Natural killer cell (primary cell): ENCODE measurements around the gene GGPS1. TPM values are rescaled to one million over a fixed set of nuclear protein-coding genes. Genes with fewer than 3 reads are reported as not detected.

Source experiments
- ATAC-seq, 3 donors: fragments of 150-1000 bp in 2 of 3; fragments of 200-7000 bp in 1 of 3; cut with Tn5 transposase; 1 replicate in 1 of 3; 2 replicates in 2 of 3; pipeline ENCODE4 v1.10.0; 2021; ENCODE audit warnings: mild to moderate bottlenecking in 2 of 3, moderate library complexity in 2 of 3
- DNase-seq, 2 donors: peaks; one replicate each; pipeline versions ENCODE4 v3.0.0 to v3.0.0-alpha.2; 2013 to 2021; ENCODE audit warnings: mixed read lengths in 1 of 2
- H3K27ac ChIP-seq: one replicate; pipeline ENCODE4 v1.5.1; 2013; ENCODE audit warnings: mild to moderate bottlenecking, low read length
- H3K27me3 ChIP-seq: one replicate; pipeline ENCODE4 v1.6.1; 2013; ENCODE audit warnings: low read length; ENCODE audit not compliant: control insufficient read depth, insufficient read depth
- H3K36me3 ChIP-seq: one replicate; pipeline ENCODE4 v1.6.1; 2013; ENCODE audit warnings: low read length; ENCODE audit not compliant: control insufficient read depth, insufficient read depth
- H3K4me1 ChIP-seq: one replicate; pipeline ENCODE4 v1.6.1; 2013; ENCODE audit warnings: low read length; ENCODE audit not compliant: control insufficient read depth, insufficient read depth
- H3K4me3 ChIP-seq: one replicate; pipeline ENCODE4 v1.5.1; 2013; ENCODE audit warnings: low read length
- H3K9me3 ChIP-seq: one replicate; pipeline ENCODE4 v1.6.1; 2013; ENCODE audit warnings: low read length; ENCODE audit not compliant: control insufficient read depth, insufficient read depth
- H3K27ac Mint-ChIP-seq, 2 donors: one replicate each; pipeline ENCODE4 v1.8.0; 2022; ENCODE audit warnings: mild to moderate bottlenecking in 2 of 2, mixed read lengths in 2 of 2, moderate library complexity in 1 of 2
- H3K27me3 Mint-ChIP-seq, 2 donors: one replicate each; pipeline ENCODE4 v1.8.0; 2022; ENCODE audit warnings: low read depth in 2 of 2, mixed read lengths in 2 of 2
- H3K36me3 Mint-ChIP-seq: one replicate; pipeline ENCODE4 v1.8.0; 2022; ENCODE audit warnings: mixed read lengths
- H3K4me1 Mint-ChIP-seq, 2 donors: one replicate each; pipeline ENCODE4 v1.8.0; 2022; ENCODE audit warnings: mixed read lengths in 2 of 2
- H3K4me3 Mint-ChIP-seq: one replicate; pipeline ENCODE4 v1.8.0; 2022; ENCODE audit warnings: mild to moderate bottlenecking, moderate library complexity, mixed read lengths
- H3K9me3 Mint-ChIP-seq, 2 donors: one replicate each; pipeline ENCODE4 v1.8.0; 2022; ENCODE audit warnings: mixed read lengths in 2 of 2
- WGBS: methylation state at CpG from one replicate; pipeline ENCODE4 v1.1.7; 2013; ENCODE audit warnings: missing lambda C conversion rate; ENCODE audit not compliant: insufficient coverage; 5-methylcytosine and 5-hydroxymethylcytosine counted together
- intact Hi-C: fragments of 100-400 bp; cut with micrococcal nuclease; formaldehyde crosslinking; loops from one replicate; pipeline ENCODE4 v1.14.2; 2022
- total RNA-seq, 4 donors: library from RNA; stranded (reverse); fragments of 120-200 nt in 1 of 4; gene quantifications; one replicate each; pipeline versions ENCODE4 v1.2.3 to v1.2.4, GENCODE V29; 2013 to 2022
- TF ChIP-seq, protein P1 (sequence below): fragments of 200-600 bp; IDR thresholded peaks from one replicate; pipeline ENCODE4 v1.8.0; 2022; ENCODE audit warnings: antibody characterized with exemption

The GGPS1 gene
- total RNA-seq, 3 donors from 2014 or later (not counting 1 experiment from before 2014, with no cell fraction given) = 18.7 to 26.0 (median 23.9) TPM

DNA sequence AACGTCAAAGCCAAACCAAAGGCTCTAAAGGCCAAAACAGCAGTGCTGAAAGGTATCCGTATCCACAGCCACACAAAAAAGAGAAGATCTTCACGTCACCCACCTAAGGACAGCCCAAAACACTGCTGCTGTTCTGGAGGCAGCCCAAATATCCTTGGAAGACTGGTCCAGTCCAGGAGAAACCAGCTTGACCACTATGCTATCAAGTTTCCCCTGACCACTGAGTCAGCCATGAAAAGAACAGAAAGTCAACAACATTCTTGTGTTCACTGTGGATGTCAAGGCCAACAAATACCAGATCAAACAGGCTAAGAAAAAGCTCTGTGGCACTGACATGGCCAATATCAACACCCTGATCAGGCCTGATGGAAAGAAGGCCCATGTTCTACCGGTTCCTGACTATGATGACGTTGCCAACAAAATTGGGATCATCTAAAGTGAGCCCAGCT, 32.4 kb upstream of the GGPS1 start:
- Histone ChIP-seq H3K4me1 (peaks cover 39% of the 10 kb centered on the region), H3K36me3 (no peaks in the 10 kb centered on the region), H3K4me3 (no peak overlapping the region), H3K27ac (peak overlapping the region; percentile 88), H3K27me3 (no peaks in the 10 kb centered on the region), H3K9me3 (peaks cover 10% of the 10 kb centered on the region)
- ATAC-seq (no peak), DNase-seq (no peak)
- Mint-ChIP-seq H3K4me1 (peaks cover 56% of the 10 kb centered on the region in 2 donors), H3K4me3 (peak overlapping the region; percentile 43), H3K36me3 (no peaks in the 10 kb centered on the region), H3K9me3 (peaks cover 0 to 4% of the 10 kb centered on the region in 2 donors), H3K27ac (peak overlapping the region; percentile 83 to 90), H3K27me3 (no peaks in the 10 kb centered on the region)
- 94% methylated on average over 5 of the region's 5 CpGs for WGBS
- intact Hi-C loops = no loop called here
- TF ChIP-seq, protein P1, sequence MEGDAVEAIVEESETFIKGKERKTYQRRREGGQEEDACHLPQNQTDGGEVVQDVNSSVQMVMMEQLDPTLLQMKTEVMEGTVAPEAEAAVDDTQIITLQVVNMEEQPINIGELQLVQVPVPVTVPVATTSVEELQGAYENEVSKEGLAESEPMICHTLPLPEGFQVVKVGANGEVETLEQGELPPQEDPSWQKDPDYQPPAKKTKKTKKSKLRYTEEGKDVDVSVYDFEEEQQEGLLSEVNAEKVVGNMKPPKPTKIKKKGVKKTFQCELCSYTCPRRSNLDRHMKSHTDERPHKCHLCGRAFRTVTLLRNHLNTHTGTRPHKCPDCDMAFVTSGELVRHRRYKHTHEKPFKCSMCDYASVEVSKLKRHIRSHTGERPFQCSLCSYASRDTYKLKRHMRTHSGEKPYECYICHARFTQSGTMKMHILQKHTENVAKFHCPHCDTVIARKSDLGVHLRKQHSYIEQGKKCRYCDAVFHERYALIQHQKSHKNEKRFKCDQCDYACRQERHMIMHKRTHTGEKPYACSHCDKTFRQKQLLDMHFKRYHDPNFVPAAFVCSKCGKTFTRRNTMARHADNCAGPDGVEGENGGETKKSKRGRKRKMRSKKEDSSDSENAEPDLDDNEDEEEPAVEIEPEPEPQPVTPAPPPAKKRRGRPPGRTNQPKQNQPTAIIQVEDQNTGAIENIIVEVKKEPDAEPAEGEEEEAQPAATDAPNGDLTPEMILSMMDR = no peak

DNA sequence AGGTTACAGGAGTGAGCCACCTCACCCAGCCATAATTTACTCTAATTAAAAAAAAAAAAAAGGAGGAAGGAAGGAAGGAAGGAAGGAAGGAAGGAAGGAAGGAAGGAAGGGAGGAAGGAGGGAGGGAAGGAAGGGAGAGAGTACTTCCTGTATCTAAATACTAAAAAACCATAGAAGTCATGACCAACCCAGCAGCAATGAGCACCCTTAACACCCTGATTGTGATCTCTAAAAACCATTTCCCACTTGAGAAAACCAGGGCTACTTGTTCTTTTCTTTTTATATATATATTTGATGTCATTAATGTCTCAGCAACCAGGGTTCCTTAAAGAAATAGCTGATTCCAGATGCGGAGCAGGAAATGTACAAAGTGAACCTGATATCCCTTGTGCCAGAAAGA, 31.6 kb upstream of the GGPS1 start:
- Mint-ChIP-seq H3K36me3 (no peaks in the 10 kb centered on the region), H3K27ac (peak overlapping the region; percentile 83 to 90), H3K4me1 (peaks cover 52 to 53% of the 10 kb centered on the region in 2 donors), H3K27me3 (no peaks in the 10 kb centered on the region), H3K9me3 (peaks cover 0 to 4% of the 10 kb centered on the region in 2 donors), H3K4me3 (peak overlapping the region; percentile 76)
- no peaks in the 10 kb centered on the region for H3K27me3 ChIP-seq
- peaks cover 46% of the 10 kb centered on the region for H3K4me1 ChIP-seq
- intact Hi-C loops = loop anchor here (1.0 kb wide), 2 partner anchors 9 to 32 kb away; partner anchors contain the start of genes ARID4B and GGPS1
- H3K36me3 ChIP-seq = no peaks in the 10 kb centered on the region
- peaks cover 10% of the 10 kb centered on the region for H3K9me3 ChIP-seq
- WGBS = 79% methylated on average over 1 of the region's 1 CpG
- TF ChIP-seq, protein P1 = no peak
- DNase-seq (peak in 1 of 2 donors; percentile 57), ATAC-seq (peak; percentile 43 to 67 (median 52))
- H3K27ac ChIP-seq = peak overlapping the region; percentile 88
- H3K4me3 ChIP-seq = no peak overlapping the region

DNA sequence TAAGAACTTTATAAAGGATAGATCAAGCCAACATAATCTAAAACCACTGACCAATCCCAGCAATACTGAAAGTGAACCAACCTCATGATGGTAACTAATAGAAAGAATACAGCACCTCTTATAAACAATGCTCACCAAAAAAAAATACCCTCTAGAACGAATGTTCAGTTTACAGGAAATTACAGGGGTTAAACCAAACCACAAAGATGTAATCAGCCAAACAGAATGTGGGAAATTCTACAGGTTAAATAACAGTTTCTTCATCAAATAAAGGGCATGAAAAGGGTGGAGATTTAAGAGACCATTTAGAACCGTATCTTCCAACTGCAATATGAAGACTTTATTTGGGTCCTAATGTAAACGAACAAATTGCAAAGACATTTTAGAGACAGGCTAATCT, 30.8 kb upstream of the GGPS1 start:
- no peaks in the 10 kb centered on the region for H3K36me3 ChIP-seq
- H3K27ac ChIP-seq = peak overlapping the region; percentile 88
- H3K4me3 ChIP-seq = peak overlapping the region; percentile 1
- H3K27me3 ChIP-seq = no peaks in the 10 kb centered on the region
- TF ChIP-seq, protein P1 = no peak
- Mint-ChIP-seq H3K9me3 (peaks cover 0 to 4% of the 10 kb centered on the region in 2 donors), H3K36me3 (no peaks in the 10 kb centered on the region), H3K4me3 (peak overlapping the region; percentile 76), H3K27me3 (no peaks in the 10 kb centered on the region), H3K27ac (peak overlapping the region; percentile 83 to 90), H3K4me1 (peaks cover 50 to 56% of the 10 kb centered on the region in 2 donors)
- H3K4me1 ChIP-seq = peaks cover 42% of the 10 kb centered on the region
- ATAC-seq (peak; percentile 77 to 89 (median 85)), DNase-seq (peak in 1 of 2 donors; percentile 83)
- intact Hi-C loops = loop anchor here (1.0 kb wide), 2 partner anchors 8 to 31 kb away; partner anchors contain the start of genes ARID4B and GGPS1
- H3K9me3 ChIP-seq = peaks cover 10% of the 10 kb centered on the region
- WGBS = 20% methylated on average over 3 of the region's 3 CpGs

DNA sequence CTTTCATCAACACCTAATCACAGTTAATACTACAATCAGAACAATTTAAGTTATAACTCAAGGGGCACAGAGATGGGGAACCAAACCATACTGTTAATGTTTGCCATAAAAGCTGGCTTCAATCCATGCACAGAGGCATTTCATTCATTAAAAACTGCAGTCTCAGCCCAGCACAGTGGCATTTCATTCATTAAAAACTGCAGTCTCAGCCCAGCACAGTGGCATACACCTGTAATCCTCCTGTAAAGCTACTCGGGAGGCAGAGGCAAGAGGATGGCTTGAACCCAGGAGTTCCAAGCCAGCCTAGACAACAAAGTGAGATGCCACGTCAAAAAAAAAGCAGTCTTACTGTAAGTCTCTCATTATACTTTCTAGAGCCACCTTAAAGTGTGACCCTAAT, 29.6 kb upstream of the GGPS1 start:
- H3K27me3 Mint-ChIP-seq = no peaks in the 10 kb centered on the region
- DNase-seq (peak in 1 of 2 donors; percentile 24), ATAC-seq (no peak)
- intact Hi-C loops = no loop called here
- peak overlapping the region; percentile 81 to 90 for H3K27ac Mint-ChIP-seq
- Histone ChIP-seq H3K4me3 (no peak overlapping the region), H3K36me3 (no peaks in the 10 kb centered on the region), H3K9me3 (peaks cover 10% of the 10 kb centered on the region), H3K4me1 (peaks cover 51% of the 10 kb centered on the region), H3K27me3 (no peaks in the 10 kb centered on the region), H3K27ac (peak overlapping the region; percentile 38)
- no peaks in the 10 kb centered on the region for H3K36me3 Mint-ChIP-seq
- WGBS = 39% methylated on average over 2 of the region's 2 CpGs
- peaks cover 48 to 56% of the 10 kb centered on the region in 2 donors for H3K4me1 Mint-ChIP-seq
- H3K9me3 Mint-ChIP-seq = peaks cover 0 to 4% of the 10 kb centered on the region in 2 donors
- peak overlapping the region; percentile 62 for H3K4me3 Mint-ChIP-seq
- TF ChIP-seq, protein P1 = no peak
